8988T (cell line): Measurements from ENCODE around the gene RHOB.
"Not testable (repeated sequence)": the region's sequence is repeated elsewhere in the genome, so short reads cannot be mapped to it uniquely, and the experiment has no call there.

ENCODE experiments used
- DNase-seq: peaks from one replicate; pipeline ENCODE4 v3.0.0; 2011

The RHOB gene

GRCh38 chr2:20454036-20454981 is 7.4 kb downstream of the RHOB start:
- no peak for DNase-seq

GRCh38 chr2:20455076-20455587 is 8.3 kb downstream of the RHOB start:
- no peak for DNase-seq

GRCh38 chr2:20456116-20456571 is 9.3 kb downstream of the RHOB start:
- DNase-seq: no peak

GRCh38 chr2:20456636-20457426 is 10.0 kb downstream of the RHOB start:
- no peak for DNase-seq

- no peak for DNase-seq
Observed at GRCh38 chr2:20457661-20458630, 11.1 kb downstream of the RHOB start.

- DNase-seq: not testable (repeated sequence)
Observed at GRCh38 chr2:20458737-20459484, 12.0 kb downstream of the RHOB start.

GRCh38 chr2:20465716-20466394 is 19.0 kb downstream of the RHOB start:
- no peak for DNase-seq

GRCh38 chr2:20467789-20468548 is 21.1 kb downstream of the RHOB start:
- DNase-seq: no peak

- no peak for DNase-seq
Observed at GRCh38 chr2:20468549-20469500, 22.0 kb downstream of the RHOB start.

- DNase-seq: no peak
Observed at GRCh38 chr2:20469595-20469994, 22.7 kb downstream of the RHOB start.

GRCh38 chr2:20470211-20470610 is 23.3 kb downstream of the RHOB start:
- DNase-seq: no peak

- no peak for DNase-seq
Observed at GRCh38 chr2:20471148-20471547, 24.3 kb downstream of the RHOB start.

GRCh38 chr2:20471902-20472559 is 25.2 kb downstream of the RHOB start:
- no peak for DNase-seq

- no peak for DNase-seq
Observed at GRCh38 chr2:20472569-20472968, 25.7 kb downstream of the RHOB start.

GRCh38 chr2:20473128-20473527 is 26.3 kb downstream of the RHOB start:
- no peak for DNase-seq

- DNase-seq: no peak
Observed at GRCh38 chr2:20474757-20475566, 28.1 kb downstream of the RHOB start.

- DNase-seq: no peak
Observed at GRCh38 chr2:20475567-20475952, 28.7 kb downstream of the RHOB start.

GRCh38 chr2:20476481-20476880 is 29.6 kb downstream of the RHOB start:
- no peak for DNase-seq
